K562 (cell line): Measurements from ENCODE around the gene RHPN2. TPM values are rescaled to one million over a fixed set of nuclear protein-coding genes. Genes with fewer than 3 reads are reported as not detected.

ENCODE experiments used
- ATAC-seq: fragments of 200-7000 bp; cut with Tn5 transposase; 3 replicates; pipeline ENCODE4 v1.9.1; 2020; ENCODE audit warnings: moderate library complexity
- BruUV-seq: library from RNA; stranded (reverse); fragments of 400-500 nt; replicated peaks from 2 replicates; lab custom pipeline; 2021; lab: Mats Ljungman, UMichigan
- CTCF ChIA-PET: fragments of 300-600 bp; formaldehyde crosslinking; extraction: SDS; loops from one replicate; lab custom pipeline; 2021; ENCODE audit warnings: low intra/inter-chr PET ratio; lab: Yijun Ruan, JAX
- POLR2A ChIA-PET: fragments of 300-600, 350-650 bp; sonication (Branson Sonifier 250); formaldehyde crosslinking; extraction: SDS; loops from one replicate; lab custom pipeline; 2021; ENCODE audit warnings: antibody characterized with exemption, inconsistent platforms; lab: Yijun Ruan, JAX
- DNase-seq, 4 experiments: peaks; one replicate each; pipeline versions ENCODE4 v3.0.0 to v3.0.0-alpha.2; 2011 to 2018; ENCODE audit warnings: low spot score in 3 of 4, mixed read lengths in 3 of 4; ENCODE audit errors: extremely low read depth in 1 of 4
- FAIRE-seq: peaks from 2 replicates; lab custom pipeline; 2011; peaks lifted over from hg19 to GRCh38; lab: Jason Lieb, UNC
- H2AFZ ChIP-seq: 2 replicates; pipeline ENCODE4 v1.6.0; 2011; ENCODE audit warnings: low read depth, low read length, control low read depth, inconsistent platforms
- H3K27ac ChIP-seq: fragments of 200-600 bp; 3 replicates; pipeline ENCODE4 v1.8.0; 2011; ENCODE audit warnings: low read depth, mild to moderate bottlenecking, control low read depth, inconsistent platforms, low read length, moderate library complexity, mixed read lengths; ENCODE audit errors: extremely low read depth
- H3K27me3 ChIP-seq, 2 experiments: fragments of 300-600 bp in 1 of 2; 2 replicates in 1 of 2; 3 replicates in 1 of 2; pipeline versions ENCODE4 v1.6.0 to v1.8.0; 2011; ENCODE audit warnings: inconsistent platforms in 2 of 2, low read length in 2 of 2, mild to moderate bottlenecking in 1 of 2, mixed read lengths in 1 of 2, moderate library complexity in 1 of 2; ENCODE audit not compliant: control insufficient read depth in 2 of 2, insufficient read depth in 2 of 2
- H3K36me3 ChIP-seq: fragments of 300-600 bp; 3 replicates; pipeline ENCODE4 v1.8.0; 2011; ENCODE audit warnings: mild to moderate bottlenecking, low read length, inconsistent platforms; ENCODE audit not compliant: control insufficient read depth, insufficient read depth
- H3K4me1 ChIP-seq, 2 experiments: fragments of 200-600 bp in 1 of 2; replicated peaks in 1 of 2; 2 replicates in 1 of 2; 3 replicates in 1 of 2; pipeline versions ENCODE4 v1.5.1 to v1.8.0; 2011; ENCODE audit warnings: inconsistent platforms in 2 of 2, low read length in 2 of 2, mild to moderate bottlenecking in 1 of 2, mixed read lengths in 1 of 2, moderate library complexity in 1 of 2; ENCODE audit not compliant: control insufficient read depth in 2 of 2, insufficient read depth in 2 of 2
- H3K4me2 ChIP-seq: 2 replicates; pipeline ENCODE4 v1.6.1; 2011; ENCODE audit warnings: low read length, control low read depth, inconsistent platforms, mixed read lengths; ENCODE audit not compliant: insufficient read depth
- H3K4me3 ChIP-seq: fragments of 200-600 bp; sonication (generic), shearing (Covaris generic); 2 replicates; pipeline ENCODE4 v1.5.1; 2016; ENCODE audit warnings: control low read depth, inconsistent platforms
- H3K79me2 ChIP-seq: fragments of 200-600 bp; 3 replicates; pipeline ENCODE4 v1.8.0; 2011; ENCODE audit warnings: low read length, inconsistent platforms; ENCODE audit not compliant: control insufficient read depth, insufficient read depth
- H3K9ac ChIP-seq, 2 experiments: 2 replicates each; pipeline versions ENCODE4 v1.6.0 to v1.6.1; 2011; ENCODE audit warnings: low read depth in 2 of 2, low read length in 2 of 2, control low read depth in 1 of 2, inconsistent platforms in 1 of 2, mild to moderate bottlenecking in 1 of 2, mixed read lengths in 1 of 2; ENCODE audit not compliant: insufficient read depth in 1 of 2
- H3K9me1 ChIP-seq: one replicate; pipeline ENCODE4 v1.6.0; 2011; ENCODE audit warnings: inconsistent platforms, mild to moderate bottlenecking, low read length, moderate library complexity; ENCODE audit not compliant: control insufficient read depth, insufficient read depth
- H3K9me3 ChIP-seq: replicated peaks from 2 replicates; pipeline ENCODE4 v1.5.1; 2011; ENCODE audit warnings: low read depth, low read length, inconsistent platforms; ENCODE audit not compliant: control insufficient read depth, insufficient read depth
- H4K20me1 ChIP-seq: replicated peaks from 2 replicates; pipeline ENCODE4 v1.6.1; 2011; ENCODE audit warnings: low read length, inconsistent platforms, mixed read lengths; ENCODE audit not compliant: control insufficient read depth, insufficient read depth
- GTF2B ChIP-seq: IDR thresholded peaks from 2 replicates; pipeline ENCODE4 v1.6.1; 2011; ENCODE audit not compliant: insufficient read length; ENCODE audit errors: extremely low read depth
- HOMEZ ChIP-seq: fragments of 250-450 bp; sonication (Bioruptor Pico); IDR thresholded peaks from 2 replicates; pipeline ENCODE4 v1.4.0; 2020; ENCODE audit warnings: mild to moderate bottlenecking, moderate library complexity
- KDM4B ChIP-seq, 2 experiments: fragments of 450-650 bp in 1 of 2; sonication (generic) in 1 of 2; IDR thresholded peaks; 2 replicates each; pipeline ENCODE4 v1.6.1; 2016 to 2017; ENCODE audit warnings: borderline replicate concordance in 2 of 2, antibody characterized with exemption in 1 of 2, low read depth in 1 of 2, mild to moderate bottlenecking in 1 of 2
- RBBP5 ChIP-seq: fragments of 200-600 bp; sonication (generic); IDR thresholded peaks from 2 replicates; pipeline ENCODE4 v1.6.1; 2012; ENCODE audit warnings: borderline replicate concordance, mild to moderate bottlenecking, low read length, control low read depth, inconsistent platforms; ENCODE audit not compliant: insufficient read depth, poor library complexity, severe bottlenecking
- SMARCC2 ChIP-seq: fragments of 450-650 bp; IDR thresholded peaks from 2 replicates; pipeline ENCODE4 v1.6.1; 2017; ENCODE audit warnings: antibody characterized with exemption, moderate library complexity, mild to moderate bottlenecking, low read depth
- TAF9B ChIP-seq: fragments of 450-650 bp; IDR thresholded peaks from 2 replicates; pipeline ENCODE4 v1.6.1; 2018; ENCODE audit warnings: mild to moderate bottlenecking; ENCODE audit not compliant: partially characterized antibody
- TRIM25 ChIP-seq: fragments of 450-650 bp; IDR thresholded peaks from 2 replicates; pipeline ENCODE4 v1.7.0; 2016; ENCODE audit warnings: borderline replicate concordance
- ZBTB26 ChIP-seq: fragments of 450-650 bp; formaldehyde crosslinking; IDR thresholded peaks from 2 replicates; pipeline ENCODE4 v1.4.0; 2022; ENCODE audit warnings: missing genetic modification characterization
- WGBS: fragments of 100-300 bp; shearing (Covaris generic); methylation state at CpG from one replicate; pipeline ENCODE4 v1.1.6; 2016; ENCODE audit warnings: low coverage, mixed read lengths; ENCODE audit not compliant: insufficient coverage; ENCODE audit errors: missing lambda C conversion rate; 5-methylcytosine and 5-hydroxymethylcytosine counted together
- in situ Hi-C: fragments of 300-500 bp; cut with MboI; formaldehyde crosslinking; loops from 4 replicates; pipeline ENCODE4 v1.15.0; 2018; ENCODE audit warnings: inconsistent platforms, mixed read lengths
- intact Hi-C: fragments of 100-400 bp; cut with micrococcal nuclease; formaldehyde crosslinking; loops from 2 replicates; pipeline ENCODE4 v1.14.2; 2022
- polyA plus RNA-seq, 8 experiments: library from polyadenylated mRNA; depleted of rRNA in 4 of 8; stranded (reverse) in 5 of 8; unstranded in 3 of 8; fragments of >200 nt; fragmentation: Nextera tagmentation in 2 of 8; fragmentation: Illumina TruSeq in 1 of 8; extraction: Ambion mirVana in 2 of 8; extraction: Trizol in 1 of 8; gene quantifications; 2 replicates each; pipeline versions ENCODE4 v1.2.1 to v1.2.3, GENCODE V29; 2011 to 2014; ENCODE audit warnings: inconsistent platforms in 1 of 8, missing spikeins in 1 of 8
- total RNA-seq, 7 experiments: library from RNA; depleted of rRNA in 6 of 7; stranded (reverse); fragments of >200 nt in 6 of 7; fragmentation: Illumina TruSeq in 2 of 7; extraction: Trizol in 2 of 7; gene quantifications; 2 replicates each; pipeline versions ENCODE4 v1.2.1 to v1.2.3, GENCODE V29; 2011 to 2021; ENCODE audit warnings: low replicate concordance in 1 of 7

RHPN2 gene
- total and polyA plus RNA-seq, 9 of the 15 experiments (the other 6 are each of a cell fraction or from before 2014, with no cell fraction given) = 0.63 to 9.9 (median 3.2) TPM

- TF ChIP-seq HOMEZ (CRISPR knock-in tag) = no peak
- TF ChIP-seq GTF2B = no peak
- no peak for TF ChIP-seq RBBP5
- no peak for TF ChIP-seq TAF9B
- no peak for TF ChIP-seq TRIM25
These were observed 22.3 kb upstream of the RHPN2 start (continued) for GRCh38 chr19:33086955-33087354.

- Histone ChIP-seq H3K36me3 (peaks cover 20% of the 10 kb centered on the region), H3K79me2 (peaks cover 17% of the 10 kb centered on the region), H3K4me1 (peaks cover 3 to 11% of the 10 kb centered on the region in 2 experiments; a peak in 4 of 5 replicates), H3K27me3 (no peaks in the 10 kb centered on the region), H3K9me3 (no peaks in the 10 kb centered on the region), H3K9ac (no peak overlapping the region), H3K27ac (no peak overlapping the region), H3K4me2 (no peak overlapping the region), H3K9me1 (no peaks in the 10 kb centered on the region), H2AFZ (no peak overlapping the region), H4K20me1 (no peaks in the 10 kb centered on the region), H3K4me3 (no peak overlapping the region)
- no peak for TF ChIP-seq SMARCC2
- TF ChIP-seq ZBTB26 = no peak
- TF ChIP-seq GTF2B = no peak
- TF ChIP-seq KDM4B (IDR thresholded peaks at IDR 0.05; ENCODE audit: borderline replicate concordance in 2 of 2, low read depth in 1 of 2) = no peak
- no peak for FAIRE-seq
- intact Hi-C loops = no loop called here
- WGBS = 95% methylated on average over 3 of the region's 3 CpGs
- CTCF ChIA-PET = no interaction called here
- BruUV-seq = no TSS peak
- no peak for ATAC-seq
- in situ Hi-C loops = no loop called here
- DNase-seq = no peak
- POLR2A ChIA-PET = interaction anchor here (0.7 kb wide), 1 partner anchor 53 kb away, joined by 3 read pairs; no protein-coding TSS in a partner anchor
These were observed 21.0 kb upstream of the RHPN2 start for GRCh38 chr19:33085570-33086128.
